Thyroid gland (tissue), 4 donors: ENCODE results near the gene CCDC24. TPM values are rescaled to one million over a fixed set of nuclear protein-coding genes. Genes with fewer than 3 reads are reported as not detected.

Experiments
- DNase-seq, 2 donors: peaks; one replicate each; pipeline ENCODE4 v3.0.0-alpha.2; 2019
- H3K27ac ChIP-seq, 3 donors: fragments of 200-600 bp; sonication (generic); 1 replicate in 2 of 3; 2 replicates in 1 of 3; pipeline ENCODE4 v1.5.1; 2016 to 2019; ENCODE audit warnings: mild to moderate bottlenecking in 1 of 3, moderate library complexity in 1 of 3
- H3K27me3 ChIP-seq: fragments of 200-600 bp; sonication (generic); one replicate; pipeline ENCODE4 v1.5.1; 2019
- H3K36me3 ChIP-seq, 2 donors: fragments of 200-600 bp; sonication (generic); one replicate each; pipeline ENCODE4 v1.5.1; 2016 to 2019
- H3K4me1 ChIP-seq, 2 donors: fragments of 200-600 bp; sonication (generic); one replicate each; pipeline ENCODE4 v1.5.1; 2017 to 2019
- H3K4me3 ChIP-seq, 3 donors: fragments of 200-600 bp; sonication (generic); replicated peaks in 1 of 3; 1 replicate in 2 of 3; 2 replicates in 1 of 3; pipeline ENCODE4 v1.5.1; 2016; ENCODE audit warnings: mild to moderate bottlenecking in 1 of 3
- H3K9me3 ChIP-seq: fragments of 200-600 bp; sonication (generic); one replicate; pipeline ENCODE4 v1.5.1; 2017
- CTCF ChIP-seq, 6 experiments: fragments of 200-600 bp in 3 of 6; fragments of 450-650 bp in 3 of 6; sonication (generic) in 3 of 6; IDR thresholded peaks; one replicate each; pipeline ENCODE4 v1.5.1; 2016 to 2019; ENCODE audit warnings: antibody characterized with exemption in 6 of 6, mild to moderate bottlenecking in 2 of 6, inconsistent platforms in 1 of 6, moderate library complexity in 1 of 6
- POLR2A ChIP-seq, 2 donors: fragments of 450-650 bp; IDR thresholded peaks; one replicate each; pipeline ENCODE4 v1.6.1; 2017; ENCODE audit warnings: antibody characterized with exemption in 2 of 2, mild to moderate bottlenecking in 2 of 2, moderate library complexity in 1 of 2
- WGBS, 2 donors: methylation state at CpG; one replicate each; pipeline ENCODE4 v1.1.5; 2017; 5-methylcytosine and 5-hydroxymethylcytosine counted together
- intact Hi-C: fragments of 100-400 bp; cut with DNase I; formaldehyde crosslinking; loops from one replicate; pipeline ENCODE4 v1.15.1; 2023
- total RNA-seq, 4 donors: library from RNA; depleted of rRNA; stranded (reverse); fragments of >200 nt; gene quantifications; one replicate each; pipeline ENCODE4 v1.2.3, GENCODE V29; 2016

The CCDC24 gene
- total RNA-seq, 4 donors from 2014 or later, result 8.0 to 25.4 (median 11.7) TPM

GRCh38 chr1:43962324-43962723, 29.1 kb upstream of the CCDC24 start:
- intact Hi-C loops, result no loop called here
- DNase-seq, result no peak
- H3K4me3 ChIP-seq, result no peak overlapping the region
- 88 to 91% methylated on average over 2 of the region's 2 CpGs for WGBS, 2 donors
- H3K9me3 ChIP-seq, result no peaks in the 10 kb centered on the region
- H3K27ac ChIP-seq, result no peak overlapping the region
- no peaks in the 10 kb centered on the region for H3K27me3 ChIP-seq
- H3K36me3 ChIP-seq, result peaks cover 18 to 29% of the 10 kb centered on the region in 2 donors
- H3K4me1 ChIP-seq, result no peaks in the 10 kb centered on the region
- TF ChIP-seq POLR2A (IDR thresholded peaks at IDR 0.05) (no peak), CTCF (IDR thresholded peaks at IDR 0.05) (no peak)

- TF ChIP-seq CTCF (IDR thresholded peaks at IDR 0.05) (no peak), POLR2A (IDR thresholded peaks at IDR 0.05) (no peak)
- Histone ChIP-seq H3K36me3 (peaks cover 12 to 22% of the 10 kb centered on the region in 2 donors), H3K4me3 (no peak overlapping the region), H3K9me3 (no peaks in the 10 kb centered on the region), H3K27ac (no peak overlapping the region), H3K27me3 (no peaks in the 10 kb centered on the region), H3K4me1 (no peaks in the 10 kb centered on the region)
- intact Hi-C loops, result no loop called here
- 90 to 97% methylated on average over 3 of the region's 3 CpGs for WGBS, 2 donors
- DNase-seq, result no peak
These were observed 28.4 kb upstream of the CCDC24 start for GRCh38 chr1:43963006-43963405.

- no peaks in the 10 kb centered on the region for H3K4me1 ChIP-seq
- WGBS, 2 donors, result 84 to 87% methylated on average over 5 of the region's 5 CpGs
- no peaks in the 10 kb centered on the region for H3K27me3 ChIP-seq
- intact Hi-C loops, result no loop called here
- H3K27ac ChIP-seq, result no peak overlapping the region
- TF ChIP-seq CTCF (IDR thresholded peaks at IDR 0.05), result no peak
- TF ChIP-seq POLR2A (IDR thresholded peaks at IDR 0.05), result no peak
- no peak for DNase-seq
- no peaks in the 10 kb centered on the region for H3K9me3 ChIP-seq
- no peak overlapping the region for H3K4me3 ChIP-seq
- peaks cover 8 to 15% of the 10 kb centered on the region in 2 donors for H3K36me3 ChIP-seq
These were observed 27.5 kb upstream of the CCDC24 start for GRCh38 chr1:43963890-43964289.

- H3K36me3 ChIP-seq, result peaks cover 8 to 13% of the 10 kb centered on the region in 2 donors
- H3K9me3 ChIP-seq, result no peaks in the 10 kb centered on the region
- no peak overlapping the region for H3K27ac ChIP-seq
- H3K27me3 ChIP-seq, result no peaks in the 10 kb centered on the region
- H3K4me1 ChIP-seq, result peaks cover 2% of the 10 kb centered on the region in 2 donors
- no peak overlapping the region for H3K4me3 ChIP-seq
- TF ChIP-seq POLR2A (IDR thresholded peaks at IDR 0.05) (no peak), CTCF (IDR thresholded peaks at IDR 0.05) (no peak)
- 92 to 94% methylated on average over 2 to 3 of the region's 3 CpGs for WGBS, 2 donors
- intact Hi-C loops, result no loop called here
- no peak for DNase-seq
These were observed 26.1 kb upstream of the CCDC24 start for GRCh38 chr1:43965316-43965715.

- intact Hi-C loops, result no loop called here
- no peak overlapping the region for H3K27ac ChIP-seq
- 83 to 87% methylated on average over 6 of the region's 6 CpGs for WGBS, 2 donors
- no peaks in the 10 kb centered on the region for H3K9me3 ChIP-seq
- H3K4me3 ChIP-seq, result no peak overlapping the region
- H3K36me3 ChIP-seq, result peaks cover 0 to 4% of the 10 kb centered on the region in 2 donors
- no peak for DNase-seq
- TF ChIP-seq POLR2A (IDR thresholded peaks at IDR 0.05) (no peak), CTCF (IDR thresholded peaks at IDR 0.05) (no peak)
- H3K4me1 ChIP-seq, result peaks cover 5 to 11% of the 10 kb centered on the region in 2 donors
- no peaks in the 10 kb centered on the region for H3K27me3 ChIP-seq
These were observed 23.0 kb upstream of the CCDC24 start for GRCh38 chr1:43968348-43968948.
